ENCODE measurements around the gene ELAVL2.

Gene ELAVL2

DNA sequence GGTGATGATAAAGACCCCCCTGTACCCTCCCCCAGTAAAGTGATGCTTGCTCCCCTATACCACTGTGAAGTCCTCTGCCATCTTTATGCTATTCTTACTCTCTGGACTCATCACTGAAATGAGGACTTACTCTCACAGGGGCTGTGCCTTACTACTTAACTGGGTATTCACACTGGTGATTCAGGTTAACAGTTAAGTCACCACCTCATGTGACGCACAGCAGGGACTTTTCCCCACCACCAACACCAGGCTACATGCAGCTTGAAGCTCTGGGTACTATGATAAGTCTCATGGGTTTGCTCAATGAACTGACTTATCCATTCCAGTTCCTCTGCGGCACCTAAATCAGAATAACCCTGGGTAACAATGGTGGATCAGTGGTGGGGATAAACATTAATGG lies 163.7 kb downstream of the ELAVL2 start:
- DNase-seq (ENCODE audit: low read depth in 2 of 2), result no peak

DNA sequence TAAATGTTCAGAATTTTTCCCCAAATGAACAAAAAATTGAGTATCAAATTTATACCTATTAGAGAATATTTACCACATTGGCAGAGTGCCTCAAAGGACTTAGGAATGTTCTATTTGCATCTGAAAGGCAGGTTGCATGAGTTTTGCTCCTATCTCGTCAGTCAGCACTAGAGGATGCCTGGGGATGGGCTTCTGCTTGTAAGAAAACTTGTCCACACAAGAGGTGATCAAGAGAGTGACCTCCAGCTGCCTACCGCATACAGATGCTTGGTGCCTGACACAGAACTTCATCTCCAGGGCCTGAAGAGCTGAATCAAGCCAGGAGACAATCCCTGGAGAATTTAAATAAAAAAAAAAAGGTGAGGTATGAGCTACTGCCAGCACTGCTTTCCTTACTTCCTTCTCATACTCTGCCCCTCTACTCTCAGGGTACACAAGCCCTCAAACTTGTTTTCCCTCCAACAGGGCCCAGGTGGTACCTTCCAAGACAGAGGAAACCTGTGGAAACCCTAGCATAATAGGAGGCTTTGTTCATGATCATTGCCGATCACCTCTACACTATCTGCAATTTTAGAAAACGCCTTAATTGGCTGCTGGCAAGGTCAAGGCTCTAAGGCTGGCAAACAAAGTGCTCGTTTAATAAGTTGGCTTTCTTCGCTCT lies 166.6 kb downstream of the ELAVL2 start:
- DNase-seq (ENCODE audit: low read depth in 2 of 2), result no peak

DNA sequence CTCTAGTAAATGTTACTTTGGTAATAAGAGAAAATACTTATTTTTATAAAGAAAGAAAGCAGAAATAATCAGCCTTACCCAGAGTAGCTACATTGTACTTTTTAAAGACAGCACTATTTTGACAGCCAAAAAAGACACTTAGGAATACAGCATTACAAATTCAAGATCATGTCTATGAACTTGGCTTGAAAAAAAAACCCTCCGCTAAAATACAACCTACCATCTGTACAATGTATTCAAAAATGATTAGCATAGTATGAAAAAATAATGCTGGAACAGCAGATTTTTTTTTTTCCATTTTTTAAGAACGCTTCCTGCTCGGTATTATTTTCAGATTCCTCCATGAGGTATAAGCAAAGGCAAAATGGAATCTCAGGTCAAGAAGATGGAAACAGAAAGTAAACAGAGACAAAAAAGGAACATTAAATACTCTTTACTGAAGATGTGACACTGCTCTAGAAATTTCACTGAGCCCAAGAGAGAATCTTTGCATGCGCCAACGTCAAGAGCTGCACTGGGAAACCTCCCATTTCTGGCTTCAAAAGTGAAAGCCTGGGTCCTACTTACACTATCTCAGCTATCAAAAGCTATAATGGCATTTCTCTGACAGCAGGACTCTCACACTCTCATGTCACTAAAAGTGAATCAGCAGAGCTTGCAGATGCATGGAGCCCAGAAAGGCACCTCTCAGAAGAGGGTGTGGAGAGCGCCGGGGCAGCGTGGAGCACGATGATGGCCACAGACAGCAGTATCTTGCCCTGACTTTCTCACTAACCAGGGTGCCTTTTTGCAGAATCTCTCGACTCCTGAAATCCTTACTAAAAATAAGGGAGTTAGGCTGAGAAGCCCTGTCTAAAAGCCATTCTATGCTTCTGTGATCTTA lies 167.4 kb downstream of the ELAVL2 start:
- no peak for DNase-seq (ENCODE audit: low read depth in 2 of 2)

DNA sequence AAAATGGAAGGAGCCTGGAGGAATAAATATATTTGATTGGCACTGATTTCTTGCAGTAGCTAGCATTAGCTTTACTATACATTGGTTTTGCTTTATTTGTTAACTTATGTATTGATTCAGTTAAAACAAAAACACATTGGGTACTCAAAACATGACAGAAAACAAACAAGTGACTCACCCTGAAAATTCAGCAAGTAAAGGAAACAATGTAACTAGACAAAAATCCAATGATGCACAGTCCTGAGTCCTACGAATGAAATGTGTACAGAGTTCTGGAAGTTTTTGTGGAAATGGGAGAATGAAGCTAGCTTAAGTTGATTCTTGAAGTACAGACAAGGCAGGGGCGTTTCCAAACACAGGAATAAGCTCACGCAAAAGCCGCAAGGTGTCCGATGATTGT lies 175.0 kb downstream of the ELAVL2 start:
- no peak for DNase-seq (ENCODE audit: low read depth in 2 of 2)

GRCh38 chr9:23648651-23649050 lies 177.4 kb downstream of the ELAVL2 start:
- DNase-seq (ENCODE audit: low read depth in 2 of 2), result no peak

GRCh38 chr9:23644896-23645295 lies 181.1 kb downstream of the ELAVL2 start:
- no peak for DNase-seq (ENCODE audit: low read depth in 2 of 2)

GRCh38 chr9:23644326-23644725 lies 181.7 kb downstream of the ELAVL2 start:
- no peak for DNase-seq (ENCODE audit: low read depth in 2 of 2)

DNA sequence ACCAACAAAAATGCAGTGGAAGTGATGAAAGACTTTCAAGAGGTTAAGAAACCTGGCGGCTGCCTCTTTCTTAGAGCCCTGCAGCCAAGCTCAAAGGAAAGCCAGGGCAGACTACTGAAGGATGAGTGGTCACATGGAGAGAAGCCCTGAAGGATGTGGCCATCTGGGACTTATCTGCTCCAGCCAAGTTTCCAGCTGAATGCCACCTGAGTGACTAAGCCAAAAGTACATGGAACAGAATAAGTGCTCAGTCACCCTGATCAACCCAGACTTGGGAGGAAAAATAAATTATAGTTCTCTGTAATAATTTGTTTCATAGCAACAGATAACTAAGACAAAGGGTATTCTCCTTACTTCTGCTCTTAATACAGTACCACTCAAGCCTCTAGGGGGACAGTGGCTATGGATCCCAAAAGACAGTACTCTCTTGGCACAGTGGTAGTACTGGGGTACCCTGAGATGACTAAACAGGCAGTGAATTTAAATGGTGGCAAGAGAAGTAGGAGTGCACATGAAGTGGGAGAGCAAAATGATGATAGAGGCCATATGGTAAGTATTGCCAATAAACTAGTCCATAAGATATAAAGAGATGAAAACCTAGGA lies 182.3 kb downstream of the ELAVL2 start:
- DNase-seq (ENCODE audit: low read depth in 2 of 2), result no peak

Measured in stimulated activated CD4-positive, alpha-beta T cell treated with anti-CD3 and anti-CD28 coated beads, Interleukin-1b, Interleukin-23, amount 100 ng/mL, for 4 hours (primary cell).